ENCODE measurements around the gene TMEM220.

TMEM220 gene

DNA sequence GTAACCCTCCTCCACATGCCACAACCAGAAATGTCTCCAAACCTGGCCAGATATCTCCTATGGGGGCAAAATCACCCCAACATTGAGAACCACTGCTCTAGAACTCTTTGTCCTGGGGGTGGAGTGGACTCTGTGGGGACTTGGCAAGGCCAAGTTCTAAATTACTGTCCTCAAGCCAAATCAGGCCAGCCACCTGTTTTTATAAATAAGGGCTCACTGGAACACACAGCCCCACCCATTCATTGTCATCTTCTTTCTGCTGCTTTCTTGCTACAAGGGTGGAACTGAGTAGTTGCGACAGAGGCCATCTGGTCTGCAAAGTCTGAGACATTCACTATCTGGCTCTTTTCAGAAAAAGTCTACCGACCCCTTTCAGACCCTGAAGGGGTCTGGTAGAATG, 26.8 kb upstream of the TMEM220 start:
- Histone ChIP-seq H4K20me1 (ENCODE audit: insufficient read depth, low read length, poor library complexity, severe bottlenecking) (no peaks in the 10 kb centered on the region), H3K9me2 (replicated peaks; ENCODE audit: low read depth, low read length) (no peaks in the 10 kb centered on the region), H2AFZ (ENCODE audit: low read length) (no peak overlapping the region), H3K36me3 (ENCODE audit: insufficient read depth, low read length) (no peaks in the 10 kb centered on the region), H3F3A (ENCODE audit: low read depth) (no peaks in the 10 kb centered on the region), H3K9ac (ENCODE audit: low read depth, low read length, poor library complexity, severe bottlenecking) (no peak overlapping the region), H3K27me3 (ENCODE audit: insufficient read depth, low read length, poor library complexity, severe bottlenecking) (no peaks in the 10 kb centered on the region), H3K79me2 (ENCODE audit: insufficient read depth, low read length) (no peaks in the 10 kb centered on the region), H3K4me1 (ENCODE audit: insufficient read depth, low read length, poor library complexity, severe bottlenecking) (peaks cover 17% of the 10 kb centered on the region), H3K4me3 (ENCODE audit: low read length, poor library complexity, severe bottlenecking) (no peak overlapping the region), H3K9me3 (ENCODE audit: insufficient read depth, low read depth, low read length) (no peaks in the 10 kb centered on the region), H3K4me2 (ENCODE audit: low read depth, low read length, poor library complexity, severe bottlenecking) (no peak overlapping the region)
- TF ChIP-seq, protein P1, sequence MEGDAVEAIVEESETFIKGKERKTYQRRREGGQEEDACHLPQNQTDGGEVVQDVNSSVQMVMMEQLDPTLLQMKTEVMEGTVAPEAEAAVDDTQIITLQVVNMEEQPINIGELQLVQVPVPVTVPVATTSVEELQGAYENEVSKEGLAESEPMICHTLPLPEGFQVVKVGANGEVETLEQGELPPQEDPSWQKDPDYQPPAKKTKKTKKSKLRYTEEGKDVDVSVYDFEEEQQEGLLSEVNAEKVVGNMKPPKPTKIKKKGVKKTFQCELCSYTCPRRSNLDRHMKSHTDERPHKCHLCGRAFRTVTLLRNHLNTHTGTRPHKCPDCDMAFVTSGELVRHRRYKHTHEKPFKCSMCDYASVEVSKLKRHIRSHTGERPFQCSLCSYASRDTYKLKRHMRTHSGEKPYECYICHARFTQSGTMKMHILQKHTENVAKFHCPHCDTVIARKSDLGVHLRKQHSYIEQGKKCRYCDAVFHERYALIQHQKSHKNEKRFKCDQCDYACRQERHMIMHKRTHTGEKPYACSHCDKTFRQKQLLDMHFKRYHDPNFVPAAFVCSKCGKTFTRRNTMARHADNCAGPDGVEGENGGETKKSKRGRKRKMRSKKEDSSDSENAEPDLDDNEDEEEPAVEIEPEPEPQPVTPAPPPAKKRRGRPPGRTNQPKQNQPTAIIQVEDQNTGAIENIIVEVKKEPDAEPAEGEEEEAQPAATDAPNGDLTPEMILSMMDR (conservative IDR thresholded peaks at IDR 0.05; ENCODE audit: low read length): no peak
- TF ChIP-seq EZH2phosphoT487 (IDR thresholded peaks at IDR 0.05; ENCODE audit: borderline replicate concordance): no peak

DNA sequence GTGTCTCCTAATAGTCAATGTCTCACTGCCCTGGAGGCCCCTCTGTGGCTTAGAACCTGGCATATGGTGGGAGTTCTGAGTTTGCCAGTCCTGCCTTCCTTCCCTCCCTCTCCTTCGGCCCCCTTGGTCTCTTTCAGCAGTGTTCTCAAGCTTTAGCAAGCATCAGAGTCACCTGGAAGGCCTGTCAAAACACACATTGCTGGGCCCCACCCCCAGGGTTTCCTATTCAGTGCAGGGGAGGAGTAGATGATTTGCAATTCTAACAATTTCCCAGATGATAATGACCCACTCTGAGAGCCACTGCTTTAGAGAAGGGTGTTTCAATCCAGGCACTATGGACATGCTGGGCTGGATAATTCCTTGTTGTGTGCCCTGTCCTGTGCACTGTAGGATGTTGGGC, 26.4 kb upstream of the TMEM220 start:
- Histone ChIP-seq H3K4me3 (ENCODE audit: low read length, poor library complexity, severe bottlenecking) (no peak overlapping the region), H3K9ac (ENCODE audit: low read depth, low read length, poor library complexity, severe bottlenecking) (no peak overlapping the region), H2AFZ (ENCODE audit: low read length) (peak overlapping the region; percentile 73; the same call in 1 of the 2 replicates), H3K36me3 (ENCODE audit: insufficient read depth, low read length) (no peaks in the 10 kb centered on the region), H3K4me1 (ENCODE audit: insufficient read depth, low read length, poor library complexity, severe bottlenecking) (peaks cover 17% of the 10 kb centered on the region), H3K4me2 (ENCODE audit: low read depth, low read length, poor library complexity, severe bottlenecking) (no peak overlapping the region), H3K9me3 (ENCODE audit: insufficient read depth, low read depth, low read length) (no peaks in the 10 kb centered on the region), H3K27me3 (ENCODE audit: insufficient read depth, low read length, poor library complexity, severe bottlenecking) (no peaks in the 10 kb centered on the region), H3K9me2 (replicated peaks; ENCODE audit: low read depth, low read length) (no peaks in the 10 kb centered on the region), H3K79me2 (ENCODE audit: insufficient read depth, low read length) (no peaks in the 10 kb centered on the region), H3F3A (ENCODE audit: low read depth) (no peaks in the 10 kb centered on the region), H4K20me1 (ENCODE audit: insufficient read depth, low read length, poor library complexity, severe bottlenecking) (no peaks in the 10 kb centered on the region)
- no peak for TF ChIP-seq EZH2phosphoT487 (IDR thresholded peaks at IDR 0.05; ENCODE audit: borderline replicate concordance)
- TF ChIP-seq, protein P1 (conservative IDR thresholded peaks at IDR 0.05; ENCODE audit: low read length): no peak

- H3K4me3 ChIP-seq (ENCODE audit: low read length, poor library complexity, severe bottlenecking): no peak overlapping the region
- H3K79me2 ChIP-seq (ENCODE audit: insufficient read depth, low read length): no peaks in the 10 kb centered on the region
- H3K9ac ChIP-seq (ENCODE audit: low read depth, low read length, poor library complexity, severe bottlenecking): no peak overlapping the region
- no peaks in the 10 kb centered on the region for H3F3A ChIP-seq (ENCODE audit: low read depth)
- H3K27me3 ChIP-seq (ENCODE audit: insufficient read depth, low read length, poor library complexity, severe bottlenecking): no peaks in the 10 kb centered on the region
- H2AFZ ChIP-seq (ENCODE audit: low read length): peak overlapping the region; percentile 73
- H3K4me2 ChIP-seq (ENCODE audit: low read depth, low read length, poor library complexity, severe bottlenecking): no peak overlapping the region
- H3K36me3 ChIP-seq (ENCODE audit: insufficient read depth, low read length): no peaks in the 10 kb centered on the region
- H4K20me1 ChIP-seq (ENCODE audit: insufficient read depth, low read length, poor library complexity, severe bottlenecking): no peaks in the 10 kb centered on the region
- no peaks in the 10 kb centered on the region for H3K9me3 ChIP-seq (ENCODE audit: insufficient read depth, low read depth, low read length)
- H3K4me1 ChIP-seq (ENCODE audit: insufficient read depth, low read length, poor library complexity, severe bottlenecking): peaks cover 17% of the 10 kb centered on the region
- TF ChIP-seq, protein P1 (conservative IDR thresholded peaks at IDR 0.05; ENCODE audit: low read length): no peak
- TF ChIP-seq EZH2phosphoT487 (IDR thresholded peaks at IDR 0.05; ENCODE audit: borderline replicate concordance): no peak
- no peaks in the 10 kb centered on the region for H3K9me2 ChIP-seq (replicated peaks; ENCODE audit: low read depth, low read length)
Observed at GRCh38 chr17:10755592-10756127, 25.8 kb upstream of the TMEM220 start.
